Fibroblast of gingiva (primary cell): Measurements from ENCODE around the gene ZMYND8.
"Not testable (repeated sequence)": the region's sequence is repeated elsewhere in the genome, so short reads cannot be mapped to it uniquely, and the experiment has no call there.

Experiments used
- DNase-seq: peaks from one replicate; pipeline ENCODE4 v3.0.0-alpha.2; 2011; ENCODE audit warnings: low read depth

Gene ZMYND8

DNA sequence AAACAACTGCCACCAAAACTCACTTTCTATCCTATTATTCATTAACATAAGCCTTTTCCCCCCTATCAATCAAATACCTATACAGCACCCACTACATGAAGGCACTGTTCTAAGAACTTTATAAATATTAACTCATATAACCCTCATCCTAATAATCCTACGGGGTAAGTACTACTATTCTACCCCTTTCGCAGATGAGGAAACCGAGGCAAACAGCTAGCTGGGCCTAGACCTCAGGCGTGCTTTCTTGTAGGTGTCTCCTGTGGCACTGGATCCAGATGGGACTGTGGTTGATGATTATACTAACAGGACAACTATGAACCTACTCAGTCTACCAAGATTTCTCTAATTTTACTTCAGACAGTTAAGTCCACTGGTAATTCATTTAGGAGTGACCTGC, 131.6 kb downstream of the ZMYND8 start:
- DNase-seq: no peak

DNA sequence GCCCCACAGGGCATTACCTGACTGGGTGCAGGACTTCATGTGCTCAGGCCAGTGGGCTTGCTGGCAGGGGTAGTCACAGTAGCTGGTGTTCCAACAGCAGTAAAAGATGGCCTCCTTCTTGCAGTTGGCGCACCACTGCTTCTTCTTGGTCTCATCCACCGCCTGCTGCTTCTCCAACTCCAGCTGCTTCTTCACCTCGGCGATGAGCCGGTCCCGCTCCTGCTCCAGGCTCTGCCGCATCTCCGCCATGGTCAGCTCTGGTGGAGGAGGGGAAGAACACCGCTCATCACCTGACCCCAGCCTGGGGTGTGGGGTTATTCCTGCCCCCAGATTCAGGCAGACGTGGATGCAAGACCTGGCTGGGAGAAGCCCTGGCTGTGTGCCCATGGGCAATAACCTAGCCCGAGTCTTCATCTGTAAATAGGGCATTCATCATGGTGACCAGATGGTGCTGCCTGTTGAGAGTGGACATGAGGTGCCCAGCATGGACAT, 132.2 kb downstream of the ZMYND8 start:
- no peak for DNase-seq

DNA sequence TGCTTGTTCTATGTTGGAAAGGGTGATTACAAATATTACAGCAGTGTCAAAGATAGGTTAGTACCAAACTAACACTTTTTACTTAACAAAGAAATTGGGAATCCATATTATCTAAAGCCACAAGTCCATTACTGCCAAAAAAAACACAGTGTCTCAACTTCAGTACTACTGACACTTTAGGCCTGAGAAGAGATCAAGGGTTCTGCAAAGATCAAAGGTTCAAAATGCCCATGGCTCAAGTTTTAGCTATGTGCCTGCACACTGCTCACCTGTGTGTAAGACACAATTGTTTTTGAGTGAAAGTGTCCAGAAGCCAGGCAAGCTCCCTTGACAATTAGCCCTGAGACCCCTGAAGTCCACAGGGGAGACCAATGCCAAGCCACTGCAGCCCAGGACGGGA, 132.6 kb downstream of the ZMYND8 start:
- DNase-seq: no peak

DNA sequence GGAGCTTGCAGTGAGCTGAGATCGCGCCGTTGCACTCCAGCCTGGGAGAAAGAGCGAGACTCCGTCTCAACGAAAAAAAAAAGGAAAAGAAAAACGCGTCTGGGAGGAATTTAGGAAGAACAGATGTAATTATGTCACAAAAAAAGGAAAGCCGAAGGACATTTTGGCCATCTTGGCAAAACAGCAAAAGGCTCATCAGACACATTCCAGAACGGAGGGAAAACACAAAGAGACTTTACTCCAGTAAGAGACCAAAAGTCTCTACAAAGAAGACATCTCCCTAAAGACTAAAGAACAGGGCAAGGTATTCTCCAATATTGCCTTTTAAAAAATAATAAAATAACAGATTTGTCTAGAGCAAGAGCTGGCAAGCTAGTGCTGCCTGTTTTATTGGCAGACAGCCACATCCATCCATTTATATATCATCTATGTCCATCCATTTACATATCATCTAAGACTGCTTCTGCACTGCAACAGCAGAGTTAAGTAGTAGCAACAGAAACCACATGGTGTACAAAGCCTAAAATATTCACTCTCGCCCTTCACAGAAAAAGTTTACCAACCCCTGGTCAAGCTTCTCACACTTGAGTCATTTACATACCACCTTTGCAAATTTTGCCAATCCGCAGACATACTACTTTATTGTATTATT, 133.9 kb downstream of the ZMYND8 start:
- no peak for DNase-seq

DNA sequence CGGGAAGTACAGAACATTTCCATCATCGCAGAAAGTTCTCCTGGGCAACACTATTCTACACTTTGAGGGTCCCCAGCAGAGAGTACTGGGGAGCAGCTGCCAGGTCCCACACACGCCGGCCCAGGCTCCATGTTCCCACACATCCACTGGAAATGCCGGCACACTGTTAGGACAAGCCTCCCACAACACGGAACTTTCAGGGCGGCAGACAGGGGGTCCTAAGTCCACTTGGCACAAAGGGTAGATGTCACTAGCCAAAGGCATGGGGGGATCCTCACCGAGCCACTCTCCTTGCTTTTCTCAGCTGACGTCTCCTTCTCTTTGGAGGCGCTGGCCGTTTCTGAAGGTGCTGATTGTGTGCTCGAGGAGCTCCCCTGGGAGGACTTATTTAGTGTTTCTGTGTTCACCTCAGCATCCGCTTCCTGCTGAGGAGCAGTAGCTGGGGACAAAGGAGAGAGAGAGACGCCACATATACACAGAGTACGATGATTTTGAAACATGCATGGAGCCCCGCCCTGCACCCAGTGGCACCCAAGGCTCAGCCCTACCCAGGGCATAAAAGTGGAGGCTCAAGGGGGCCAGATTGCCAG, 135.4 kb downstream of the ZMYND8 start:
- no peak for DNase-seq

DNA sequence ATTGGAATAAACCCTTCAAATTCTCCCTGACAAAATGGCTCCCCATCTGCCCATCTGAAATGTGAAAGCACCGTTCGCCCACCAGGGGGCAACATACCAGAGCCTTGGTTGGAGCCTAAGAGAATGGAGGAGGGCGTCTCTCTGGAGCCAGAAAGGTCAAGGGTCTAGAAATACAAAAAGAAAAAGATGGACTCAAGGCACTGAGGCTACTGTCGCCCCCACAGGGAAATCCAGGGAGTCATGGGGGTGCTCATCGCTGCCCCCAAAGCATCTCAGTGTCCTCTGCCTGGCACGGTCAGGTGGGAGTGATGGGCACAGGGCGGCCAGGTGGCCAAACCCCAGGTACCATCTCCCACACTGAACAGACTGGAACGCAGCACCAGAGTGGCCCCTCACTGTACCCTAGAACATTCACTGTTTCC, 136.3 kb downstream of the ZMYND8 start:
- peak; percentile 9 for DNase-seq

DNA sequence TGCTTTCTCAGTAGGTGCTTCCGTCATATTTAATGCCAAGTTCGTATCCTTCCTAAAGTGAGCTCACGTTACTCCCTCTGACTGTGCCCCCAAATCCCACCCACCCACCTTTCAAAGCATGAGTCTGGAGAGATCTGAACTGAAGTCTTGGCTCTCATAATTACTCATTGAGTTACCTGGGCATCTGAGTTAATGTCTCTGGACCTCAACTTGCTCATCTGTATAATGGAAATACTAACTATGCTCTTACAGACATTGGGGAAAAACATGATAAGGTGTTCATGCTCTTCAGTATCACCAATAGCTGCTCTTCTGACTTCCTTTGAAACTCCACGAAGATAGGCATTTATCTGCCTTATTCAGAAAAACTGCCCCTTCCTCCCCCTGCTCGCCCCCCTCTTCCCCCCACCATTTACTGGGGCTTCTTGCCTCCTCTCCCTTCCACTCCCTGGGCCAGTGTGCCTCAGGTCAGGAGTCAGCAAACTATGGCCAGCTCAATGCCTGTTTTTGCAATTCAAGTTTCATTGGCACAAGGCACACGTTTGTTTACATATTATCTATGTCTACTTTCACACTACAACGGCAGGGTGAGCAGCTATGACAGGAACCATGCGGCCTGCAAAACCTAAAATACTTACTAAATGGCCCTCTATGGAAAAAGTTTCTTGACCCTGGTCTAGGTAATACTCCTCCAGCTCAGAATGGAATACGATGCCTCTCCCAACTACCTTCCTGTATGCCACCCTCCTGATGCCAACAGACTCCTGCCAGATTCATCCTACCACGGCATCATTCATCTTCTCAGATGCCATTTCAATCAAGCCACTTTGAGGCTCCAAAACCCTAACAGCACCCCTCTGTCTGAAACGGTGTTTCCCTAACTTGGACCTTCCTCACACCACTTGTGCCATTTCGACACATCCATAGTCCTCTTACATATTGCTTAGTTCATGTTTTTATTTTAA, 138.7 kb downstream of the ZMYND8 start:
- DNase-seq: no peak

DNA sequence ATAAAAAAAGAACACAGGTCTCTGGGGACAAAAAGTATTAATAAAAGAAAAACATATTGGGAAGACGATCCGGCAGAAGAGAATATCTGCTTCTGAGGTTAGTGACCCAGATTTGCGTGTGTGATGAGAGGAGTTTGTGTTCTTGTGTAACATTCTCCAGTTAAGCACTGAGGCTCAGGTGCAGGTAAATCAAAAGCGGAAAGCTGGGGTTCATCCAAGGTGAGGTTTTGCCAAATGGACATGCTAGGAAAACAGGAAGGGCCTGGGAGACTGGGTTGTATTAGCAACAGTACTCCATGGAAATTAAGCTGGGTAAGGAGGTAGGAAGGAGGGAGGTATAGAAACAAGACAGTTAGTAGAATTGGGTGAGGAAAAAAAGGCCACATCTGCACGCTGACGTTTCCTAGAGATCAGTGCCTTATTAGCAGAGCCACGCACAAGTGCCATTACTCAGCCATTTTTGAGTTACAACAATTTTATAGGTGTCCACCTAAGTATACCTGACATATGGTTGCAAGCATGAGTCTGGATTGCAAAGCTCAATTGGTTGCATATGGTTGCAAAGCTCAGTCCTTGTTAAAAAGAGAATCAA, 139.6 kb downstream of the ZMYND8 start:
- DNase-seq: no peak

DNA sequence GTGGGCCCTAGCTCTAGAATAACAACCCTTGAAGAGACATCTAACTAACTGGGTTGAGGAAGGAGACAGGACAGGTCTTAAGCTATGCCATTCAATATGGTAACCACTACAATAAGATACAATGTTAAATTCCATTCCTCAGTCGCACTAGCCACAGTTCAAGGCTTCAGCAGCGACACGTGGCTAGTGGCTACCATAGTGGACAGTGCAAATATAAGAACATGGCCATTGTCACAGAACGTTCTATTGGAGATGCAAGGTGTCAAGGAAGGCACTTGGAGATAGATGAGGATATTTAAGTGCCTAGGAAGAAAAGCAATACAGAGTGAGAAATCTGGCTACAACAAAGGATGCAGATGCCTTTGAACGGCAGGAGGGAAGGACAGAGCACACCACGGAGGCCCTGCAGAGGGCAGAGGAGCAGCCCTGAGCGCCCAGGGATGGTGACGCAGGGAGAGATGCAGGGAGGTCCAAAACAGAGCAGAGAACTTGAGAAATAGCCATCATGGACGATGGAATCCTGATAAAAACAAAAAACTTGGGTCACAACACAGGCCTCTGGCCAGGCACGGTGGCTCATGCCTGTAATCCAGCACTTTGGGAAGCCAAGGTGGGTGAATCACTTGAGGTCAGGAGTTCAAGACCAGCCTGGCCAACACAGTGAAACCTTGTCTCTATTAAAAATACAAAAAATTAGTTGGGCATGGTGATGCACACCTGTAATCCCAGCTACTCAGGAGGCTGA, 140.7 kb downstream of the ZMYND8 start:
- no peak for DNase-seq

DNA sequence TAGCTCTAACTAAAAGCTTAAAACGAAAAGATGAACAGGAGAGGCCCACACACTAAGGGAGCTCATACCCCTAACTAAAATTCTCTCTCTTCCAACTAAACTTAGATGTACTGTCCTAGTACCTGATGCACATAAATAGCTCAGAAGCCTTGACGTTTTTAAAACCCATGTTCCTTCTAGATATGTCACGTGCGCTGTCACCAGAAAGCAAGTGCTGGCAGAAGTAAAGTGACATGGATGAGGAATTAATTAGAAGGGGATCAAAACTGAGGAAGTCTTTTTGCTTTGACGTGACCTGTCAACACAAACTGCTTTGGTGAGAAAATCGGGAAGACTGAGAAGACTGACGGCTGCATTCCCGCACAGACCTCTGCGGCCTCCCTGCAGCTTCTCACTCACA, 142.5 kb downstream of the ZMYND8 start:
- no peak for DNase-seq

DNA sequence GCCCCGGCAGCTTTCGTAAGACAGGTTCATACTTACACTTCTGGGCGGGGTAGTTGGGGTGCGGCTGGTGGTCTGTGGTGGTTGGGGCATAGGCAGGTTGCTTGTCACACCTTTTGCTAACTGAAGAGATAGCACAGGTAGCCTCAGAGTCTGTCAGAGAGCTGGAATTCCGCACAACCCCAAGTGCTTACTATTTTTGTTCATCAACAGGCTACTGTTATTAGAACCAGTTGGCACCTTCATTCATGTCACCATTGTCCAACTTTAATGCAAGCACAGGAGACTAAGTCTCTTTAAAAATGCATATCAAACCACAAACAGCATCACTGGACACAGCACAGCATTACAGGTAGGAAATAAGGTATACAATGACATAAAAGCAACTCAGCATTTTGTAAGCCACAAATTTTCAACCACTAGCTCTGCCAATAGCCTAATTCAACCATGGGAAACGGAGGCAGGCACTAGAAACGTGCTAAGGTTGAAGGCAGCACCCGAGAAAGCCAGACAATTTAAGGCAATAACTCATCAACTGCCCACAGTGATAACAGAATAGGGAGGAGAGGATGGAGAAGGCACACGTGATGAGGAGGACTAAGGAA, 143.8 kb downstream of the ZMYND8 start:
- no peak for DNase-seq

DNA sequence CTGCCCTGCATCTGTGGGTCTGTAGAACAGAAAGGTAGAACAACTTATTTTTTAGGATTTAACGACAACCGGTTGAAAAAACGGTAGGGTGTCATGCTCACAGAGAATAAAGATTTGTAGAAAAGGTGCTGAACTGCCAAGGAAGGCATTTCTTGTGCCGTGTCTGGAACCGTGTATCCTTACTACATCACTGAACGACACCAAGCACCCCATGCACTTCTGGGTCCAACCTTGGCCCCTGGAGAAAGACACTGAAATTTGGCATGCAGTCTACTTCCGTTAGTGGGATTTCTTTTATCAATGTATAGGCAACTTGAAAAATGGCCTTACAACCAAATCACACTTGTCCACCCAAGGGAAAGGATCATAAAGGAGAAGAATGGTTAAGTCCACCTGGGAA, 145.5 kb downstream of the ZMYND8 start:
- DNase-seq: no peak

DNA sequence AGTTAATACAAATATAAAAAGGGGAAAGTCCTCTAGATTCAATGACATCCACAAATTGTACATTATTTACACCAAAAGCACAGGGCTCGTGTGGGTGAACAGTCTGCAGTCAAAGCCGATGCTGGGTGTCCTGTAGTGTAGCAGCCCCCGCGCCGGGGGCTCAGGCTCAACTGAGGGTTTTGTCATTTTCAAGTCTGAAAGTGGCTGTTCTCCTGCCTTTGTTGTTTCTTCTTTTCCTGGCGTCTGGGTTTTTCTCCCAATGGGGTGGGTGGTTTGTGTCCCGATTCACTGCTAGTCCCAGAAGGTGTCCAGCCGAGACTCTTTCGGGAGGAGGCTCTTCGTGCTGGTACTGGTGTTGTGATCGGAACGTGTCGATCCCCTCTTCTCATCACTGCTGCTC, 146.0 kb downstream of the ZMYND8 start:
- DNase-seq: no peak

DNA sequence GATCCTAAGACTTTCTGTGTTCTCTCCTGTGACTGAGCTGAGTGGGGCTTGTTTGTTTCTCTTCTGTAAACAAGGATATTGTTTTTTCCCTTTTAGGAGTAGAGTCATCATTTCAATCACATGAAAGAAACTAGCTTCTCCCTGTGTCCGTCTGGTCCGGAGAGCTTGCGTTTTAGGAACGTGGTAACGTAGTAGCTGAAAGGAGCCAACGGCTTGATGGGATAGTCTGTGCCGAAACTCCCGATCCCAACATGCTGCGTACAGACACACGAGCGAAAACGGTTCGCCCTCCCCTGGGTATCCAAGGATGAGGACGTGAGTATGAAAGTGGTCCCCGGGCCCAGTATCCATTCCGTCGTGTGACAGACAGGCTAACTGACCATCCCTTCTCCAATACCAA, 146.5 kb downstream of the ZMYND8 start:
- DNase-seq: no peak

DNA sequence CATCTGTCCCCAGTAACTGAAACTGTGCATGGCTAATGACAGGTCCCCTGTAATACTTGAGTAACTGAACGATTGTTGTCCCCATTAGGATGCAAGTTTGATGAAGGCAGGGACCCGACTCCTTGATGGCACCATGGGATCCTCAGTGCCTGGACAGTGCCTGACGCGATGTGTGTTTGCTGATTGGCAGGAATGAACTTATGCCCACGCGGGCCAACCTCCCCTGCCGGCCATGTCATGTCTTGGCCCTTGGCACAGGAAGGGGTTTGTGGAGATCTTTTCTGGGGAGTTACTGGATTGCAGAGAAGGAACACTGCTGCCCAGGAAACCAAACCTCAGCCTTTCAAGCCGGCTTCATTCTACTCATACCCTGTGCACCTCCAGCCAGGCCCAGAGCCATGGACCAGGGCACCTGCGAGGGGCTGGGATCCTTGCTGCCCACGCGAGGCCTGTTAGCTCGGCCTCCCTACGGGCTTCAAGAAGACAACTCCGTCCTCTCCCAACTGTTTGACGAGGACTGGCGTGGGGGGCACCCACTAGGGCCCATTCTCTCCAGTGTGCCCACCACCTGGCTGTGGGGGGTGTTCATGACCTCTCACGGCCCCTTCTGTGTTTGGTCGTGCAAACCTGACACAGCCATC, 147.8 kb downstream of the ZMYND8 start:
- DNase-seq: no peak

DNA sequence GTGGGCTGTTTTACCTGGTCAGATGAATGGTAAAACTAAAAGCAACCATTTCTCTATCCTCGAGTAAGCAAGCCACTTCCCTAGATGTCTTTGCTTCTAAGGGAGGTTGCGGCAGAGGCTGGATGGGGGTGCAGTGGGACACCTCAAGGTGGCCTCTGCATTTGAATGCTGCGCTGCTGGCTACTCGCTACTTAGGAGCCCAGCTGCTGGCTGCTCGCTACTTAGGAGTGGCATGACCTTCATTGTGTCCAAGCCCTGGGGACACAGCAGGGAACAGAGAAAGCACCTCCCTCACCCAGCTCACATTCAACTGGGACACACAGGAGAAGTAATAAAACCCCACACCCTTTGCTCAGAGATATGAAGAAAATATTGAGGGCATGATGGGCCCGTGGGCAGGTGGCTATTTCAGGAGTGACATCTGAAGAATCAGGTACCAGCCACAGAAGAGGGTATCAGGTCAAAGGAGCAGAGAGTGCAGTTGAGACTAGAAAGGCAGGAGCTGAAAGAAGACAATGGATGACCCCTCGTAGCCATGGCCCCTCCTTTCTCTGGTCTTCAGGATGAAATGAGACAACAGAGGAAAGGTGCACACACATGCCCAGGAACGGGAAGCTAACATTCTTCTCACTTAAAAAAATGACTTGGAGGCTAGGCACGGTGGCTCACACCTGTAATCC, 149.4 kb downstream of the ZMYND8 start:
- no peak for DNase-seq

DNA sequence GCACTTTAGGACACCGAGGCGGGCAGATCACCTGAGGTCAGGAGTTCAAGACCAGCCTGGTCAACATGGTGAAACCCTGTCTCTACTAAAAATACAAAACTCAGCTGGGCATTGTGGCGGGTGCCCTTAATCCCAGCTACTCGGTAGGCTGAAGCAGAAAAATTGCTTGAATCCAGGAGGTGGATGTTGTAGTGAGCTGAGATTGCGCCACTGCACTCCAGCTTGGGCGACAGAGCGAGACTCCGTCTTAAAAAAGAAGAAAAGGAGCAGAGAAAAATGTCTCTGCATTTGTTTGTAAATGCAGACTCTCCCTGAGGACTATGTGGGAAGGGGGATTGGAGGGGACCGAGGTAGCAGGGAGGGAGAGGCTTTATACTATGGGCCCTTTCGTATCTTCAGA, 149.9 kb downstream of the ZMYND8 start:
- not testable (repeated sequence) for DNase-seq

DNA sequence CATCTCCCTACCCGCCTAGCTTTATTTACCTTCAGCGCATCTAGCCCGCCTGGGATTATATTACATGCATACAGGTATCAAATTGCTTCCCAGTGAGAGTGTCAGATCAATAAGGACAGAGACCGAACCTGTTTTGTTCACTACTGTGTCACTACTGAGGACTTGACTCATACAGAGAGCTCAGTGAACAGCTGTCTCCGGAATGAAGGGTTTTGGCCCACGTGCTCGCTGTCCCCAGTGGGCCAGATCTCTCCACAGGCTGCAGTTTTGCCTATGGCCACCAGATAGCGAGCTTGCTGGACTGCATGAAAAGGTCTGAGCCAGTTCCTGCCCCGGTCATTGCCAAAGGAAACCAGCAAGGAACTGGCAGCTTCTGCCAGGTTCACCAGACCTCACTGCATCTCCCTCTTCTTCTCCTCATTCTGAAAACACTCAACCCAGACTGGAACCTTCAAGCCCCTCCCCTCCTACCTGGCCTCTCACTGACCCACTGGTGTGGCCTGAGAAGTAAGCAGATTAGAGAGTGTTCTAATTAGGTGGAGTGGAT, 150.8 kb downstream of the ZMYND8 start:
- DNase-seq: peak; percentile 83

DNA sequence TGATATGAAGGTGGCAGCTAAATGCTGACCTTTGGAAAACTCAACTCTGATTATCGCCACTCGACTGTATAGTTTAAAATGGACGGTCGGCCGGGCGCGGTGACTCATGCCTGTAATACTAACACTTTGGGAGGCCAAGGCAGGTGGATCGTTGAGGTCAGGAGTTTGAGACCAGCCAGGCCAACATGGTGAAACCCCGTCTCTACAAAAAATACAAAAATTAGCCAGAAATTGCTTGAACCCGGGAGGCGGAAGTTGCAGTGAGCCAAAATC, 151.7 kb downstream of the ZMYND8 start:
- not testable (repeated sequence) for DNase-seq
